Esophagus muscularis mucosa (tissue), 4 donors: ENCODE data around the gene ZC2HC1C.

ENCODE experiments used
- CTCF ChIP-seq, 3 experiments: fragments of 200-600 bp in 2 of 3; fragments of 450-650 bp in 1 of 3; sonication (generic) in 2 of 3; IDR thresholded peaks; one replicate each; pipeline ENCODE4 v1.5.1; 2017 to 2019; ENCODE audit warnings: antibody characterized with exemption in 3 of 3, mild to moderate bottlenecking in 2 of 3, moderate library complexity in 1 of 3
- EP300 ChIP-seq: sonication (generic); formaldehyde crosslinking; IDR thresholded peaks from one replicate; pipeline ENCODE4 v1.6.1; 2017; ENCODE audit warnings: antibody characterized with exemption
- POLR2A ChIP-seq: fragments of 450-650 bp; IDR thresholded peaks from one replicate; pipeline ENCODE4 v1.6.1; 2017; ENCODE audit warnings: antibody characterized with exemption, moderate library complexity, mild to moderate bottlenecking, low read depth
- POLR2AphosphoS5 ChIP-seq, 2 donors: sonication (generic); formaldehyde crosslinking; IDR thresholded peaks; one replicate each; pipeline ENCODE4 v1.6.1; 2017; ENCODE audit warnings: antibody characterized with exemption in 2 of 2

DNA sequence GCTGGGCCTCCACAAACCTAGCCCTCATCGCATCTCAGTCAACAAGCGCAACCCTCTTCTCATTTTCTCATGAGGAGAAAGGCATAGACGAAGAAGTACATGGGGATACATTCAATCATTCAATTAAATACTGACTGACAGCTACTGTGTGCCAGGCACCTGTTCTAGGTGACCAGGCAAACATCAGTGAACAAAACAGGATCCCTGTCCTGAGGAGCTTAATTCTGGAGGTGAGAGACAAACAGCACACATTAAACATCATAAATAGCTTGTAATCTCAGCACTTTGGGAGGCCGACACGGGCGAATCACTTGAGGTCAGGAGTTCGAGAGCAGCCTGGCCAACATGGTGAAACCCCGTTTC, 5.3 kb upstream of the ZC2HC1C start:
- TF ChIP-seq POLR2A (no peak), CTCF (IDR thresholded peaks at IDR 0.05) (no peak), EP300 (no peak), POLR2AphosphoS5 (IDR thresholded peaks at IDR 0.05) (no peak)
